GM12865 (cell line): ENCODE measurements around the gene OLFM2.

ENCODE experiments used
- DNase-seq: peaks from one replicate; pipeline ENCODE4 v3.0.0; 2010; ENCODE audit warnings: low read depth
- H3K4me3 ChIP-seq: 2 replicates; pipeline ENCODE4 v1.5.1; 2011; ENCODE audit warnings: mild to moderate bottlenecking, low read depth, low read length, control low read depth
- CTCF ChIP-seq: IDR thresholded peaks from 2 replicates; pipeline ENCODE4 v1.5.1; 2011; ENCODE audit warnings: low read length, control low read depth, low read depth, inconsistent platforms; ENCODE audit not compliant: insufficient read depth; ENCODE audit errors: missing control alignments

OLFM2 gene

DNA sequence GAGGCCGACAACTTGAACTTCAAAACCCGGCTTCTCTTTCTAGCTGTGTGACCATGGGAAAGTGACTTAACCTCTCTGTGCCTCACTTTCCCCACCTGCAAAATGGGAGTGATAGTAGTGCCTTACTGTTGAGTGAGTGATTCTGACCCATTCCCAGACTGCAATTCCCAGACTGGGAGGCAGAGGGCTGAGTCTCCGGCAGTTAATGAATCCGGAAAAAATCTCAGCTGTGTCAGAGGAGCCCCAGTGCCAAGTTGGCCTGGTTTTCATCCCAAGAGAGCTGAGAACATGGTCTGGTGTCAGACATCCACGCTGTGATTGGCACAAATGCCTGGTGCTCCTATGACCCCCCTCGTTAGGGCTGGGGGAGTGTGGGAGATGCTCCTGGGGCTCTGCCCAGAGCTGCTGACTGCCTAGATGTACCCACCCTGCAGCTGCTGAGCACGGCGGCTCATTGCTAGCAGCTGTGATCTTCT lies 51.2 kb downstream of the OLFM2 start:
- no peak for DNase-seq
- no peak for TF ChIP-seq CTCF
- no peak overlapping the region for H3K4me3 ChIP-seq

GRCh38 chr19:9883764-9884163 lies 52.6 kb downstream of the OLFM2 start:
- DNase-seq = no peak
- no peak for TF ChIP-seq CTCF
- no peak overlapping the region for H3K4me3 ChIP-seq

DNA sequence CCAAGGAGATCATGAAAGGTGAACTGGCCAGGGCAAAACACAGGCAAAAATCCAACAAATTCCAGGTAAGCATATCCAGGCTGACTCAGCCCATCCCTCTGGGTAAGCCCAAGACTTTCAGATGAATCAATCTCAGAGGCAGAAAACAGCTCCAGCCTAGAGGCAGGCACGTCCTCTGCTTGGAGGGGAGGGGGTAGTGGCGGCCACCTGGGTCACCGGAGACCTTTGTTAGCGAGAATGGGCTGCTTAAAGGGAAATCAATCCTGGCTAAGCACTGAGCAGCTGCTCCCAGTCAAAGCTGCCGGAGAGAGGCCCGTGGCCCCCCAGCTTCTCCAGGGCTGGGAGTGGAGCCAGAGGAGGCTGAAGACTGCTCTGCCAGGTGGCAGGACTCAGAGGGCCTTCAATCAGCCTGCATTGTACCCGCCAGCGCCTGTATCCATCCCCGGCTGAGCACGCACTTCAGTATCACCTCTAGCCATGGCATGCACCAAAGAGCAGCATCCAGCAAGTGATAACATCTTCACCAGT lies 53.0 kb downstream of the OLFM2 start:
- TF ChIP-seq CTCF = no peak
- no peak overlapping the region for H3K4me3 ChIP-seq
- DNase-seq = no peak

GRCh38 chr19:9881720-9882119 lies 54.6 kb downstream of the OLFM2 start:
- DNase-seq = no peak
- TF ChIP-seq CTCF = no peak
- H3K4me3 ChIP-seq = no peak overlapping the region

DNA sequence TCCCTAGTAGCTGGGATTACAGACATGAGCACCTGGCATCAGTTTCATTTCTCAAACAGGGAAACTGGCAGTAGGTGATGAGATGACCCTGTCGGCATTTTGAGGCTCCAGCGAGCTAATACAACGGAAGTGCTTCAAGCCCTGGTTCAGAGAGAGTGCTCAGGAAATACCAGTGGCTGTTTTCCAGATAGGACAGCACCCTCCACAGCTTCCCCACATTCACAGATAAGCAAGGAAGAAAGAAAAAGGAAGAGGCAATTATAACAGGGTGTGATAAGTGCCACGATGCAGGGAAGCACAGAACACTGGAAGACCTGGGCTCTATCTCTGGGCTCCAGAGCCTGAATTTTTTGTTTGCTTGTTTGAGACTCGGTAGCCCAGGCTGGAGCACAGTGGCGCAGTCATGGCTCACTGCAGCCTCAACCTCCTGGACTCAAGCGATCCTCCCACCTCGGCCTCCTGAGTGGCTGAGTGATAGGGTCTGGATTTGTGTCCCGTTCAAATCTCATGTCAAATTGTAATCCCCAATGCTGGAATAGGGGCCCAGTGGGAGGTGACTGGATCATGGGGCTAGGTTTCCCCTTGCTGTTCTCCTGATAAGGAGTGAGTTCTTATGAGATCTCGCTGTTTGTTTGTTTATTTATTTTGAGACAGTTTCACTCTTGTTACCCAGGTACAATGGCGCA lies 57.7 kb downstream of the OLFM2 start:
- no peak for TF ChIP-seq CTCF
- H3K4me3 ChIP-seq = peak overlapping the region; percentile 12; the same call in 1 of the 2 replicates
- DNase-seq = peak; percentile 19

- no peak for TF ChIP-seq CTCF
- DNase-seq = peak; percentile 14
- H3K4me3 ChIP-seq = peak overlapping the region; percentile 12; the same call in 1 of the 2 replicates
Observed at GRCh38 chr19:9877780-9878510, 58.4 kb downstream of the OLFM2 start.
